ENCODE data around the gene TMEM179B.
A peak's percentile ranks its signal among the peaks of the same experiment; 100 is the strongest.
"Not testable (repeated sequence)": the region's sequence is repeated elsewhere in the genome, so short reads cannot be mapped to it uniquely, and the experiment has no call there.

TMEM179B gene

GRCh38 chr11:62787005-62787759 is at the start of gene TMEM179B:
Gene TMEM179B, plus strand, starts transcription at chr11:62787402. Its CDS starts 30 bp downstream, at chr11:62787432.
- peak within 1 kb of the TSS; percentile 76 for H3K4me3 ChIP-seq (ENCODE audit: low read depth, low read length)

GRCh38 chr11:62747475-62748160 is 39.6 kb upstream of the TMEM179B start:
- TF ChIP-seq, protein P1, sequence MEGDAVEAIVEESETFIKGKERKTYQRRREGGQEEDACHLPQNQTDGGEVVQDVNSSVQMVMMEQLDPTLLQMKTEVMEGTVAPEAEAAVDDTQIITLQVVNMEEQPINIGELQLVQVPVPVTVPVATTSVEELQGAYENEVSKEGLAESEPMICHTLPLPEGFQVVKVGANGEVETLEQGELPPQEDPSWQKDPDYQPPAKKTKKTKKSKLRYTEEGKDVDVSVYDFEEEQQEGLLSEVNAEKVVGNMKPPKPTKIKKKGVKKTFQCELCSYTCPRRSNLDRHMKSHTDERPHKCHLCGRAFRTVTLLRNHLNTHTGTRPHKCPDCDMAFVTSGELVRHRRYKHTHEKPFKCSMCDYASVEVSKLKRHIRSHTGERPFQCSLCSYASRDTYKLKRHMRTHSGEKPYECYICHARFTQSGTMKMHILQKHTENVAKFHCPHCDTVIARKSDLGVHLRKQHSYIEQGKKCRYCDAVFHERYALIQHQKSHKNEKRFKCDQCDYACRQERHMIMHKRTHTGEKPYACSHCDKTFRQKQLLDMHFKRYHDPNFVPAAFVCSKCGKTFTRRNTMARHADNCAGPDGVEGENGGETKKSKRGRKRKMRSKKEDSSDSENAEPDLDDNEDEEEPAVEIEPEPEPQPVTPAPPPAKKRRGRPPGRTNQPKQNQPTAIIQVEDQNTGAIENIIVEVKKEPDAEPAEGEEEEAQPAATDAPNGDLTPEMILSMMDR (IDR thresholded peaks at IDR 0.05; ENCODE audit: low read depth, low read length), result no peak
- no peak overlapping the region for H3K4me3 ChIP-seq (ENCODE audit: low read depth, low read length)

More at GRCh38 chr11:62787005-62787759, at the start of gene TMEM179B:
- TF ChIP-seq, protein P1 (IDR thresholded peaks at IDR 0.05; ENCODE audit: low read depth, low read length), result peak; percentile 82

GRCh38 chr11:62749931-62750330 is 37.3 kb upstream of the TMEM179B start:
- not testable (repeated sequence) for H3K4me3 ChIP-seq (ENCODE audit: low read depth, low read length)

GRCh38 chr11:62752177-62752785 is 34.9 kb upstream of the TMEM179B start:
- TF ChIP-seq, protein P1 (IDR thresholded peaks at IDR 0.05; ENCODE audit: low read depth, low read length), result no peak

GRCh38 chr11:62752994-62753735 is 34.0 kb upstream of the TMEM179B start:
- TF ChIP-seq, protein P1 (IDR thresholded peaks at IDR 0.05; ENCODE audit: low read depth, low read length), result no peak
- peak overlapping the region; percentile 81 for H3K4me3 ChIP-seq (ENCODE audit: low read depth, low read length)

More at GRCh38 chr11:62752177-62752785, 34.9 kb upstream of the TMEM179B start:
- H3K4me3 ChIP-seq (ENCODE audit: low read depth, low read length), result no peak overlapping the region

- peak within 1 kb of the TSS; percentile 81 for H3K4me3 ChIP-seq (ENCODE audit: low read depth, low read length)
- TF ChIP-seq, protein P1 (IDR thresholded peaks at IDR 0.05; ENCODE audit: low read depth, low read length), result no peak
These were observed 33.2 kb upstream of the TMEM179B start, which contains the start of gene ZBTB3 for GRCh38 chr11:62753736-62754603. Gene ZBTB3, minus strand, starts transcription at chr11:62754160. Its CDS starts 496 bp downstream, at chr11:62753664.
